HepG2 (cell line): ENCODE results near the gene ARHGAP4. TPM values are rescaled to one million over a fixed set of nuclear protein-coding genes. Genes with fewer than 3 reads are reported as not detected.
A peak's percentile ranks its signal among the peaks of the same experiment; 100 is the strongest.

Experiments used
- ATAC-seq: fragments of 200-7000 bp; cut with Tn5 transposase; 3 replicates; pipeline ENCODE4 v1.9.1; 2020; ENCODE audit warnings: mild to moderate bottlenecking, moderate library complexity
- BruUV-seq: library from RNA; stranded (reverse); fragments of 400-500 nt; replicated peaks from 2 replicates; lab custom pipeline; 2021; lab: Mats Ljungman, UMichigan
- CTCF ChIA-PET: fragments of 300-600 bp; formaldehyde crosslinking; extraction: SDS; loops from one replicate; lab custom pipeline; 2021; ENCODE audit warnings: low total read pairs, inconsistent platforms, low intra/inter-chr PET ratio; lab: Yijun Ruan, JAX
- POLR2A ChIA-PET: fragments of 350-600 bp; sonication (Branson Sonifier 250); formaldehyde crosslinking; loops from one replicate; lab custom pipeline; 2020; ENCODE audit warnings: antibody characterized with exemption, inconsistent platforms; lab: Yijun Ruan, JAX
- DNase-seq: peaks from one replicate; pipeline ENCODE4 v3.0.0-alpha.2; 2015; ENCODE audit warnings: low spot score
- FAIRE-seq: peaks from 3 replicates; lab custom pipeline; 2011; peaks lifted over from hg19 to GRCh38; lab: Jason Lieb, UNC
- H2AFZ ChIP-seq: one replicate; pipeline ENCODE4 v1.6.1; 2011; ENCODE audit warnings: low read length, inconsistent platforms
- H3K27ac ChIP-seq: fragments of 300-600 bp; 3 replicates; pipeline ENCODE4 v1.8.0; 2011; ENCODE audit warnings: mixed run types, mild to moderate bottlenecking, mixed read lengths, low read length, inconsistent platforms; ENCODE audit not compliant: insufficient read depth; ENCODE audit errors: extremely low read length
- H3K27me3 ChIP-seq, 2 experiments: fragments of 200-600 bp in 1 of 2; 2 replicates in 1 of 2; 3 replicates in 1 of 2; pipeline versions ENCODE4 v1.6.0 to v1.8.0; 2011; ENCODE audit warnings: low read length in 2 of 2, mild to moderate bottlenecking in 2 of 2, moderate library complexity in 2 of 2, inconsistent platforms in 1 of 2; ENCODE audit not compliant: insufficient read depth in 2 of 2, control insufficient read depth in 1 of 2
- H3K36me3 ChIP-seq, 2 experiments: fragments of 200-600 bp in 1 of 2; replicated peaks in 1 of 2; 2 replicates in 1 of 2; 3 replicates in 1 of 2; pipeline versions ENCODE4 v1.5.1 to v1.8.0; 2011; ENCODE audit warnings: low read length in 2 of 2, inconsistent platforms in 1 of 2; ENCODE audit not compliant: insufficient read depth in 2 of 2, control insufficient read depth in 1 of 2
- H3K4me1 ChIP-seq: 2 replicates; pipeline ENCODE4 v1.5.1; 2012; ENCODE audit warnings: low read length, inconsistent platforms; ENCODE audit not compliant: insufficient read depth
- H3K4me2 ChIP-seq: 2 replicates; pipeline ENCODE4 v1.6.0; 2011; ENCODE audit warnings: low read depth, low read length, inconsistent platforms
- H3K4me3 ChIP-seq, 3 experiments: fragments of 200-600 bp in 1 of 3; sonication (generic), shearing (Covaris generic) in 1 of 3; replicated peaks in 1 of 3; 2 replicates each; pipeline ENCODE4 v1.5.1; 2011 to 2016; ENCODE audit warnings: low read length in 3 of 3, inconsistent platforms in 2 of 3, low read depth in 2 of 3, mild to moderate bottlenecking in 2 of 3, control low read depth in 1 of 3, mixed read lengths in 1 of 3; ENCODE audit not compliant: insufficient read depth in 1 of 3
- H3K79me2 ChIP-seq: one replicate; pipeline ENCODE4 v1.6.1; 2011; ENCODE audit warnings: low read length, inconsistent platforms; ENCODE audit not compliant: insufficient read depth
- H3K9ac ChIP-seq: 2 replicates; pipeline ENCODE4 v1.6.0; 2011; ENCODE audit warnings: mild to moderate bottlenecking, low read depth, low read length, inconsistent platforms; ENCODE audit not compliant: insufficient read depth
- H3K9me3 ChIP-seq: 2 replicates; pipeline ENCODE4 v1.5.1; 2012; ENCODE audit warnings: mild to moderate bottlenecking, low read length
- H4K20me1 ChIP-seq: 2 replicates; pipeline ENCODE4 v1.6.0; 2011; ENCODE audit warnings: inconsistent platforms, mild to moderate bottlenecking, low read length, moderate library complexity; ENCODE audit not compliant: insufficient read depth
- HDAC1 ChIP-seq: sonication (generic); formaldehyde crosslinking; IDR thresholded peaks from 2 replicates; pipeline ENCODE4 v1.5.1; 2020; ENCODE audit warnings: mild to moderate bottlenecking, missing genetic modification reagents
- RBM22 ChIP-seq: fragments of 200-400 bp; formaldehyde crosslinking; optimal IDR thresholded peaks from 2 replicates; pipeline ENCODE3; 2017; ENCODE audit warnings: mild to moderate bottlenecking, low read length, moderate library complexity
- REL ChIP-seq: sonication (generic); formaldehyde crosslinking; conservative IDR thresholded peaks from 2 replicates; pipeline ENCODE4 v1.8.0; 2022; ENCODE audit warnings: mild to moderate bottlenecking, missing genetic modification reagents, moderate library complexity
- ZMYM2 ChIP-seq: sonication (generic); formaldehyde crosslinking; IDR thresholded peaks from 2 replicates; pipeline ENCODE4 v1.8.0; 2022; ENCODE audit warnings: mild to moderate bottlenecking, missing genetic modification reagents
- ZNF138 ChIP-seq: sonication (generic); formaldehyde crosslinking; IDR thresholded peaks from 2 replicates; pipeline ENCODE4 v1.5.0; 2020; ENCODE audit warnings: mild to moderate bottlenecking, low read depth, missing genetic modification reagents
- ZNF430 ChIP-seq: sonication (generic); formaldehyde crosslinking; IDR thresholded peaks from 2 replicates; pipeline ENCODE4 v1.9.0; 2021; ENCODE audit warnings: mild to moderate bottlenecking, missing genetic modification reagents
- ZNF724P ChIP-seq: sonication (generic); formaldehyde crosslinking; IDR thresholded peaks from 2 replicates; pipeline ENCODE4 v1.8.0; 2022; ENCODE audit warnings: missing genetic modification reagents, borderline replicate concordance
- WGBS: methylation state at CpG from one replicate; pipeline ENCODE4 v1.1.6; 2017; ENCODE audit warnings: low lambda C conversion rate; 5-methylcytosine and 5-hydroxymethylcytosine counted together
- in situ Hi-C: cut with HindIII; loops from 2 replicates; pipeline ENCODE4 v1.10.0; 2017; ENCODE audit warnings: low pct_unique_long_range_greater_than_20kb; ENCODE audit not compliant: extremely low pct_ligation_motif_present
- intact Hi-C: fragments of 100-400 bp; cut with micrococcal nuclease; formaldehyde crosslinking; loops from one replicate; pipeline ENCODE4 v1.10.0; 2022; ENCODE audit not compliant: unreplicated experiment
- polyA plus RNA-seq, 8 experiments: library from polyadenylated mRNA; depleted of rRNA in 3 of 8; stranded (reverse) in 7 of 8; unstranded in 1 of 8; fragments of >200 nt; fragmentation: Illumina TruSeq in 4 of 8; extraction: Trizol in 4 of 8; gene quantifications; 2 replicates each; pipeline versions ENCODE4 v1.2.1 to v1.2.3, GENCODE V29; 2011 to 2016; ENCODE audit warnings: low read depth in 4 of 8, missing spikeins in 1 of 8, mixed read lengths in 1 of 8; ENCODE audit not compliant: insufficient read depth in 1 of 8
- total RNA-seq, 5 experiments: library from RNA; depleted of rRNA; stranded (reverse); fragments of >200 nt; fragmentation: Illumina TruSeq; extraction: Trizol; gene quantifications; 2 replicates each; pipeline ENCODE4 v1.2.3, GENCODE V29; 2016; ENCODE audit warnings: low read depth in 1 of 5
- TF ChIP-seq, protein P1 (sequence below): sonication (generic); formaldehyde crosslinking; IDR thresholded peaks from 2 replicates; pipeline ENCODE4 v1.5.0; 2020; ENCODE audit warnings: mild to moderate bottlenecking, missing genetic modification reagents, moderate library complexity

The ARHGAP4 gene
- total and polyA plus RNA-seq, 2 of the 13 experiments (the other 11 are each of a cell fraction or from before 2014, with no cell fraction given) = 0.57 to 0.64 TPM

GRCh38 chrX:153878969-153879653 lies 47.0 kb downstream of the ARHGAP4 start:
- Histone ChIP-seq H2AFZ (no peak overlapping the region), H3K4me1 (peaks cover 51% of the 10 kb centered on the region), H3K27me3 (no peaks in the 10 kb centered on the region), H3K4me3 (no peak overlapping the region), H3K79me2 (no peaks in the 10 kb centered on the region), H3K9ac (no peak overlapping the region), H3K4me2 (peak overlapping the region; percentile 18; the same call in 1 of the 2 replicates), H3K36me3 (no peaks in the 10 kb centered on the region), H3K9me3 (no peaks in the 10 kb centered on the region), H3K27ac (no peak overlapping the region), H4K20me1 (no peaks in the 10 kb centered on the region)
- CTCF ChIA-PET = no interaction called here
- FAIRE-seq (no peak), DNase-seq (no peak), ATAC-seq (no peak)
- BruUV-seq = no TSS peak
- TF ChIP-seq RBM22 = no peak
- TF ChIP-seq, protein P1, sequence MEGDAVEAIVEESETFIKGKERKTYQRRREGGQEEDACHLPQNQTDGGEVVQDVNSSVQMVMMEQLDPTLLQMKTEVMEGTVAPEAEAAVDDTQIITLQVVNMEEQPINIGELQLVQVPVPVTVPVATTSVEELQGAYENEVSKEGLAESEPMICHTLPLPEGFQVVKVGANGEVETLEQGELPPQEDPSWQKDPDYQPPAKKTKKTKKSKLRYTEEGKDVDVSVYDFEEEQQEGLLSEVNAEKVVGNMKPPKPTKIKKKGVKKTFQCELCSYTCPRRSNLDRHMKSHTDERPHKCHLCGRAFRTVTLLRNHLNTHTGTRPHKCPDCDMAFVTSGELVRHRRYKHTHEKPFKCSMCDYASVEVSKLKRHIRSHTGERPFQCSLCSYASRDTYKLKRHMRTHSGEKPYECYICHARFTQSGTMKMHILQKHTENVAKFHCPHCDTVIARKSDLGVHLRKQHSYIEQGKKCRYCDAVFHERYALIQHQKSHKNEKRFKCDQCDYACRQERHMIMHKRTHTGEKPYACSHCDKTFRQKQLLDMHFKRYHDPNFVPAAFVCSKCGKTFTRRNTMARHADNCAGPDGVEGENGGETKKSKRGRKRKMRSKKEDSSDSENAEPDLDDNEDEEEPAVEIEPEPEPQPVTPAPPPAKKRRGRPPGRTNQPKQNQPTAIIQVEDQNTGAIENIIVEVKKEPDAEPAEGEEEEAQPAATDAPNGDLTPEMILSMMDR (CRISPR knock-in tag) = peak; percentile 15; the same call in 1 of the 2 replicates
- 26% methylated on average over 17 of the region's 28 CpGs for WGBS
- in situ Hi-C loops = no loop called here
- intact Hi-C loops = no loop called here
- POLR2A ChIA-PET = no interaction called here

DNA sequence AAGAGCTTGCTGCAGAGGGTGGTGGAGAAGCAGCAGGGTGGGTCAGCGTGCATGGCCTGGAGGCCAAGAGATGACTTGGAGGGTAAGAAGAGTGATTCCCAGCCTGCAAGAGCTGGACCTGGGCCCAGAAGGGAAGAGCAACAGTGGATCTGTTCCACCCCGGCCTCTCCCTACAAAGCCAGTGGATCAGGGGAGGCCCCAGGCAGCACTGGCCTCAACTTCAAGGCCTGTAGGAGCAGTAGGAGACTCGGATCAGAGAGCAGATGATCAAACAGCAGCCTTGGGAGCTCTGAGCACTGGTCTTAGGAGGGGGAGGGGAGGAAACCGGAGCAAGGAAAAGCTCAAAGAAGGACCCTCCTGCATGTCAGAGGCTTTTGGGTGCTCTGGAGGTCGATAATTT lies 47.7 kb downstream of the ARHGAP4 start:
- CTCF ChIA-PET = no interaction called here
- intact Hi-C loops = no loop called here
- H3K9ac ChIP-seq = no peak overlapping the region
- H3K4me3 ChIP-seq = no peak overlapping the region
- no peaks in the 10 kb centered on the region for H3K9me3 ChIP-seq
- peaks cover 51% of the 10 kb centered on the region for H3K4me1 ChIP-seq
- BruUV-seq = no TSS peak
- H3K27me3 ChIP-seq = no peaks in the 10 kb centered on the region
- no peaks in the 10 kb centered on the region for H3K79me2 ChIP-seq
- DNase-seq = no peak
- H3K4me2 ChIP-seq = no peak overlapping the region
- ATAC-seq = no peak
- H3K27ac ChIP-seq = no peak overlapping the region
- no peaks in the 10 kb centered on the region for H3K36me3 ChIP-seq
- TF ChIP-seq ZMYM2 (no peak), ZNF724P (no peak), ZNF138 (CRISPR knock-in tag) (no peak), HDAC1 (no peak), REL (CRISPR knock-in tag) (no peak), ZNF430 (no peak)
- TF ChIP-seq, all 625 proteins: peak for 0
- POLR2A ChIA-PET = no interaction called here
- H4K20me1 ChIP-seq = no peaks in the 10 kb centered on the region
- FAIRE-seq = no peak
- H2AFZ ChIP-seq = no peak overlapping the region
- in situ Hi-C loops = no loop called here
- WGBS = 4% methylated on average over 3 of the region's 5 CpGs
